HUES6 (cell line): Measurements from ENCODE around the gene MAD2L1BP.
A peak's percentile ranks its signal among the peaks of the same experiment; 100 is the strongest.
"Not testable (repeated sequence)": the region's sequence is repeated elsewhere in the genome, so short reads cannot be mapped to it uniquely, and the experiment has no call there.

Source experiments
- H3K27ac ChIP-seq: 2 replicates; pipeline ENCODE4 v1.7.0; 2013; ENCODE audit warnings: low read depth, mild to moderate bottlenecking, low read length, inconsistent platforms
- H3K27me3 ChIP-seq: 2 replicates; pipeline ENCODE4 v1.6.1; 2013; ENCODE audit warnings: low read length; ENCODE audit not compliant: control insufficient read depth, insufficient read depth
- H3K36me3 ChIP-seq: 2 replicates; pipeline ENCODE4 v1.6.1; 2013; ENCODE audit warnings: low read length; ENCODE audit not compliant: control insufficient read depth, insufficient read depth
- H3K4me1 ChIP-seq: 2 replicates; pipeline ENCODE4 v1.6.1; 2013; ENCODE audit warnings: low read length; ENCODE audit not compliant: control insufficient read depth, insufficient read depth
- H3K4me3 ChIP-seq: 2 replicates; pipeline ENCODE4 v1.5.1; 2013; ENCODE audit warnings: low read depth, low read length
- H3K9ac ChIP-seq: one replicate; pipeline ENCODE4 v1.6.1; 2013; ENCODE audit warnings: mild to moderate bottlenecking, low read length
- H3K9me3 ChIP-seq: 2 replicates; pipeline ENCODE4 v1.6.1; 2013; ENCODE audit warnings: low read depth, low read length; ENCODE audit not compliant: control insufficient read depth, insufficient read depth

The MAD2L1BP gene

DNA sequence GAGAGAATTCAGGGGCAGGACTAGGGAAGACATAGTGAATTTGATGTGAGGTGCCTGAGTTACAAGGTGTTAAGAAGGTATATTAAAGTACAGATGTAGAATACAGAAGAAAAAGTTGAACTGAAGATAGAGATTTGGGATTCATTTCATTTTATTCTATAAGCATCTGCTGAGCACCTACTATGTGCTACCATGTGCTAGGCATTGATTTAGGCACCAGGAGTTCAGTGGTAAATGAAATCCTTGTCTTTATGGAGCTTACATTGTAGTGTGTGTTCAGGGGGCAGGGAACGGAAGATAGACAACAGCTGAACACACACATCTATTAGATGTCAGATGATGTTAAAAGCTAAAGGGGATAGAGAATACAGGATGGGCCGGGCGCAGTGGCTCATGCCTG is 12.0 kb downstream of the MAD2L1BP start:
- Histone ChIP-seq H3K4me1 (peaks cover 3% of the 10 kb centered on the region; the same call in 1 of the 2 replicates), H3K27me3 (no peaks in the 10 kb centered on the region), H3K4me3 (no peak overlapping the region), H3K9ac (no peak overlapping the region), H3K36me3 (0 out of 2 replicates have a peak, but pooled peaks cover under 1% of the 10 kb centered on the region), H3K9me3 (no peaks in the 10 kb centered on the region), H3K27ac (no peak overlapping the region)

DNA sequence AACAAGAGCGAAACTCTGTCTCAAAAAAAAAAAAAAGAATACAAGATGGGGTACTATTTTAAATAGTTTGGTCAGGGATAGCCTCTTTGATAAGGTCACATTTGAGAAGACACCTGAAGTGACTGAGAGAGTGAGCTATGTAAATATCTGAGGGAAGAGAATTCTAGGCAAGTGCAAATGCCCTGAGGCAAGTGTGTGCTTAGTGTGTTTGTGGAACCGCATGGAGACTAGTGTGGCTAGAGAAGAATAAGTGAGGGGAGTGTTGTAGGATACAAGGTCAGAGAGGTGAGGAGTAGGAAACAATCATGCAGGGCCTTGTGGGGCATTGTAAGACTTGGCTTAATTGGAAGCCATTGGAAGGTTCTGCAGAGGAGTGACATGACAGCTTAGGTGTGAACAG is 12.6 kb downstream of the MAD2L1BP start:
- H3K36me3 ChIP-seq, result no peaks in the 10 kb centered on the region
- H3K27me3 ChIP-seq, result no peaks in the 10 kb centered on the region
- no peak overlapping the region for H3K4me3 ChIP-seq
- H3K4me1 ChIP-seq, result peaks cover 3% of the 10 kb centered on the region; the same call in 1 of the 2 replicates
- no peak overlapping the region for H3K27ac ChIP-seq
- H3K9ac ChIP-seq, result no peak overlapping the region
- no peaks in the 10 kb centered on the region for H3K9me3 ChIP-seq

DNA sequence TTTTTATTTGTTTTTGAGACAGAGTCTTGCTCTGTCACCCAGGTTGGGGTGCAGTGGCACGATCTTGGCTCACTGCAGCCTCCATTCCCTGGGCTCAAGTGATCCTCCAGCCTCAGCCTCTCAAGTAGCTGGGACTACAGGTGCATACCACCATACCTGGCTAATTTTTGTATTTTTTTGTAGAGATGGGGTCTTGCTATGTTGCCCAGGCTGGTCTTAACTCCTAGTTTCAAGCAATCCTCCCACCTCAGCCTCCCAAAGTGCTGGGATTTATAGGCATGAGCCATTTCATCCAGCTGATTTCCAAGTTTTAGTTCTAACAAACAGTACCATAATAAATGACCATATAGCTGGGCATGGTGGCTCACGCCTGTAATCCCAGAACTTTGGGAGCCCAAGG is 17.2 kb downstream of the MAD2L1BP start:
- not testable (repeated sequence) for H3K4me3 ChIP-seq, H3K36me3 ChIP-seq, H3K4me1 ChIP-seq, H3K9me3 ChIP-seq, H3K27ac ChIP-seq, H3K9ac ChIP-seq, H3K27me3 ChIP-seq

DNA sequence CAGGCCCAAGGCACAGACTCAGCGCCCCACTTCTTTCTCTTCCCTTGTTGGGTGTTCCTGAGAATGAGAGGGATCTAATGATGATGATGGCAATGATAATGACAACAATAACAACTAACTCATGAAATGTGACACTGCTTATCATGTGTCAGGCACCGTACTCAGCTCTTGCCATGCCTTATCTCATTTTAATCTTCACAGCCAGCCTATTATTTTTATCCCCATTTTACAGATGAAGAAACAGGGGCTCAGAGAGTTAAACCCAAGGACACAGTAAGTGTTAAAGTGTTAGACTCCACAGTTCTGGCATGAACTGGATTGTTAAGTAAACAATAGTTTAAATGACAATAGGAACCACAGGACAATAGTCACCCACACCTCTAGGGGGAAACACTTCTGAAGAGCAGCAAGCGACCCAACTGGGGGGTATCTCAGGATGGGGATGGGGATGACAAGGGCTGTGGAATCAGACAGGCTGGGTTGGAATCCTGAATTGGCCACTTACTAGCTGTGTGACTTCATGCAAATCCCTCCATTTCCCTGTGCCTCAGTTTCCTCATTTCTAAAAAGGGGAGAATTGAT is 21.7 kb downstream of the MAD2L1BP start:
- Histone ChIP-seq H3K4me1 (no peaks in the 10 kb centered on the region), H3K9ac (no peak overlapping the region), H3K36me3 (no peaks in the 10 kb centered on the region), H3K27me3 (no peaks in the 10 kb centered on the region), H3K9me3 (peaks cover 10% of the 10 kb centered on the region; the same call in 1 of the 2 replicates), H3K4me3 (no peak overlapping the region), H3K27ac (no peak overlapping the region)

DNA sequence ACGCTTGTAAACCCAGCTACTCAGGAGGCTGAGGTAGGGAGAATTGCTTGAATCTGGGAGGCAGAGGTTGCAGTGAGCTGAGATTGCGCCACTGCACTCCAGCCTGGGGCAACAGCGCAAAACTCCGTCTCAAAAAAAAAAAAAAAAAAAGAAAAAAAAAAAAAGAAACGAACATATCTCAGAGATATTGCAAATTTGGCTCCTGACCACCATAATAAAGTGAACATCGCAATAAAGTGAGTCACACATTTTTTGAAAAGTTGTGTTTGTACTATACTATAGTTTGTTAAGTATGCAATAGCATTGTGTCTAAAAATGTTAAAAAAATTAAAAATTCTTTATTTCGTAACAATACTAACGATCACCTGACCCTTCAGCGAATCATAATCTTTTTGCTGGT is 22.5 kb downstream of the MAD2L1BP start:
- no peak overlapping the region for H3K4me3 ChIP-seq
- no peak overlapping the region for H3K9ac ChIP-seq
- H3K9me3 ChIP-seq, result peaks cover 10% of the 10 kb centered on the region; the same call in 1 of the 2 replicates
- H3K4me1 ChIP-seq, result no peaks in the 10 kb centered on the region
- no peaks in the 10 kb centered on the region for H3K27me3 ChIP-seq
- H3K27ac ChIP-seq, result no peak overlapping the region
- no peaks in the 10 kb centered on the region for H3K36me3 ChIP-seq

DNA sequence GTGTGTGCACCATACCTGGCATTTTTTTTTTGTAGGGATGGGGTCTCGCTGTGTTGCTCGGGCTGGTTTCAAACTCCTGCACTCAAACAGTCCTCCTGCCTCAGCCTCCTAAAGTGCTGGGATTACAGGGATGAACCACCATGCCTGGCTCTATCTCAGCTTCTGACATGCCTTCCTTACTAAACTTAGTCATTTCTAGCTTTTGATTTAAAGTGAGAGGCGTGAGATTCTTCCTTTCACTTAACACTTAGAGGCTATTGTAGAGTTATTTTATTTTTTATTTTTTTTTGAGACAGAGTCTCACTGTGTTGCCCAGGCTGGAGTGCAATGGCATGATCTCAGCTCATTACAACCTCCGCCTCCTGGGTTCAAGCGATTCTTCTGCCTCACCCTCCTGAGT is 27.3 kb downstream of the MAD2L1BP start:
- H3K9me3 ChIP-seq, result peaks cover 10% of the 10 kb centered on the region; the same call in 1 of the 2 replicates
- not testable (repeated sequence) for H3K36me3 ChIP-seq, H3K9ac ChIP-seq, H3K27me3 ChIP-seq, H3K4me1 ChIP-seq, H3K27ac ChIP-seq, H3K4me3 ChIP-seq

DNA sequence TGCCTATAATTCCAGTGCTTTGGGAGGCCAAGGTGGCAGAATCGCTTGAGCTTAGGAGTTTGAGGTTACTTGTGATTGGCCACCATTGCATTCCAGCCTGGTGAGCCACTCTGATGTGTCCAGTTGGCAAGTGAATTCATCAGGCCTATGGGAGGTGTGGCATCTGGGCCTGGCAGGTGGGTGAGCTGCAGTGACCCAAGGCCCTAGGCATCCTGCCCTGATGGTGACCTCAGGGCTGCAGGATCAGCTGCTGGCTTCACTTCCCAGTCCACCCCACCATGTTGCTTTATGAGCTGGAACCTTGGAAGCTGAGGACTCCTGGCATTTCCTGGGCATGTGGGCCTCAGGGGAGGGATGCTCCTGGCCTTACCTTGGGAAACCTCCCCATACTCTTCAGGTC is 29.7 kb downstream of the MAD2L1BP start:
- Histone ChIP-seq H3K9me3 (peaks cover 5% of the 10 kb centered on the region; the same call in 1 of the 2 replicates), H3K4me1 (peaks cover 30% of the 10 kb centered on the region)

DNA sequence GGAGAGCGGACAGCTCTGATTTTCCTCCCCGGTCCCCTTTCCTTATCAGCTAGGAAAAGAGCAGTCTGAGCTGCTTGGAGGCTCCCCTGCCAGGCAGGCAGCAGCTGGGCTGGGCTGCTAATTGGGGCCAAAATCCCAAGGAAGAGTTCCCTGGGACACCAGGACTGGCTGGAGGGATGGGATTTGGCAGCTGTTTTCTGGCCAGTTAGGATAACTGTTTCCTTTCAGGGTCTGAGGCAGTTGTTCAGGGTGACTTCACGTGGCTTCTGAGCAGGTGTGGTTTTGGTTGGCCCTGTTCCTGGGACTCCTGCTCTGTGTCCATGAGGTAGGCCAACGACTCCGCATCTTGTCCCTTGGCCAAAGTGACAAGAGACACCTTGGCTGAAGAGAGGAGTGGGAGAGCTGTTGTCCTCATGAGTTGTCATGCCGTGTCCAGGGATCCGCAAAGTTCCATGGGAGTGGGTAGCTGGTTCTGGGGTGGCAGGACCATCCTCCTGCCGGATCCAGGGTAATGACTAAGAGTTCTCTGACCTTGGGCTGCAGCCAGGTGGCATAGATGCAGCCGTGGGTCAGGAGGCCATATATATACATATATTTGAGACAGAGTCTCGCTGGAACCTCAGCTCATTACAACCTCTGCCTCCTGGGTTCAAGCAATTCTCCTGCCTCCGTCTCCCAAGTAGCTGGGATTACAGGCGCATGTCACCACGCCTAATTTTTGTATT is 30.7 kb downstream of the MAD2L1BP start:
- Histone ChIP-seq H3K36me3 (peaks cover 11% of the 10 kb centered on the region), H3K9ac (no peak overlapping the region), H3K4me3 (no peak overlapping the region), H3K27me3 (no peaks in the 10 kb centered on the region), H3K27ac (no peak overlapping the region), H3K9me3 (no peaks in the 10 kb centered on the region), H3K4me1 (peaks cover 32% of the 10 kb centered on the region)

More for the DNA sequence above, 29.7 kb downstream of the MAD2L1BP start:
- Histone ChIP-seq H3K4me3 (no peak overlapping the region), H3K36me3 (0 out of 2 replicates have a peak, but pooled peaks cover 2% of the 10 kb centered on the region), H3K9ac (no peak overlapping the region), H3K27ac (no peak overlapping the region), H3K27me3 (no peaks in the 10 kb centered on the region)

DNA sequence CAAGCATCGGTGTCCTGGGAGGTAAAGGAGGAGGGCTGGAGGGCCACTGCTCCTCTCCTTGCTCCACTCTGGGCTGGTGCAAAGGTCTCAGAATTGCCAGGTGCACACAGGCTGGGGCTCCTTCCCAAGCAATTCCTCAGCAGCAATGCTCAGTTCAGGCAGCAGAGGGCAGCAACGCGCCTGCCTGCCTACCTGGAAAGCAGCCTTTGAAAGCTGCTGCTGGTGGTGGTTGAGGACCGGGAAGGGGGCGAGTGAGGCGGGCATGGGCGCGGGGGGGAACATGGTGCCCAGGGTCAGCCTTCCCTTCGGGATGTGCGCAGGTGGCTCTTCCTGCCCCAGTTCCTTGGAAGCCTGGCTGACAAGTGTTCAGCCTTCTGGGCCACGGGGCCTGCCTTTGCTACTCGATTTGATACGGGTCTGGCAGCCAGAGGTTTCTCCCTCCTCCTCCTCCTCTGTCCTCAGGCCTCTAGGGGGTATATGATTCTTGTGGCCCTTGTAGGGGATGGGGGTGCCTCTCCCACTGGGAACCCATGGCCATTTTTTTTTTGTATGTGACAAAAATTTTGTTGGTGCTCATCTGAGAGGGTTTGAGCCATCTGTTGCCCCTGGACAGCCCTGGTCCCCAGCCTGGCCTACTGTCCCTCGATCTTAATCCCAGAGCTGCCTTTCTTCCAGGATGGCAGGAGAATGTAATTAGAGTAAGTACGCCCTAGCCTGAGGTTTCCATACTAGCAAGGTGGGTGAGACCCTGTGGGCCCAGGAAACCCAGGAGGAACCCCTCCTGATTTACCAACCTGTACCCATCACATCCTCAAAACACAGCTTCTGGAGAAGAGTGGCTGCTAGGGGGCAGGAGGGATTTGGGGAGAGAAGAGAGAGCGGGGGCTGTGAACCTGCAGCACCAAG is 31.9 kb downstream of the MAD2L1BP start:
- Histone ChIP-seq H3K27me3 (no peaks in the 10 kb centered on the region), H3K36me3 (peaks cover 23% of the 10 kb centered on the region), H3K27ac (no peak overlapping the region), H3K9ac (no peak overlapping the region), H3K4me1 (peaks cover 32% of the 10 kb centered on the region), H3K9me3 (no peaks in the 10 kb centered on the region), H3K4me3 (peak overlapping the region; percentile 38)

DNA sequence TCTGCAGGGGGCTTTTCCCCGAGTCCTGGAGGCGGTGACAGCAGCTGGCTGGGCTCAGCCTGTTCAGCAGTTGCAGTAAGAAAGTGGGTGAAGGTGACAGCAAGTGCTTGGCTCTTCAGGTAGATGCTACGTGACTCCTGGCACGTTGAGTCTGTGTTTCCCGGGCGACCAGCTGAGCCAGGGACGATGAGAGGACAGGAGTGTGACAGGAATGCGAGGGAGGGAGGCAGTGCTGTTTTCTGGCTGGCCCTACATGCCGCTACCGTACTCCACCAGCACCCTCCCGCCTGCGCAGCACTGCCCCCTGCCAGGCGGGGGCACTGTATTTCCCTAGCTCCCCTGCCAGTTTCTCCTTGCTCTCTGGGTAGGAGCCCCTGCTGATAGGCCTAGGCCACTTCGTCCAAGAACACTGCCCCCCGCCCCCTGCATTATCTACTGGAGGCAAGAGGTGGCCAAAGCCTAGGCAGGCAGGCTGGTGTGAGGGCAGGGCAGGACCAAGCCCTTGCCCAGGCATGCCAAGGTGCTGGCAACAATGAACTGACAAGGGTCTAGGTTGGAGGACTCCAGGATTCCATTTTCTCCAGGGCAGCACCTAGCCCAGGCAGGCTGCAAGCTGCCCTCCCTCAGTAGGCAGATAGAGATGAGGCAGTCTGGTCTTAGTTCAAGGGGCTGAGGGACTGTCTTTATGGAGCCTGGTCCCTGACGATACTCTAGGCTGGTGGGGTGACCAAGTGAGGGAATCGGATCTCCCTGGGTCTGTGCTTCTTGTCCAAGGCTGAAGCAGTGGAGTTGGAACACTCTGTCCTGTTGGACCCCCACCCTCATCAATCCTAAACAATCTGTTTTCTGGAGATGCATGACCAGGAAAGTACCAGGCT is 32.8 kb downstream of the MAD2L1BP start:
- Histone ChIP-seq H3K4me1 (peaks cover 32% of the 10 kb centered on the region), H3K9ac (no peak overlapping the region), H3K27me3 (no peaks in the 10 kb centered on the region), H3K27ac (no peak overlapping the region), H3K4me3 (peak overlapping the region; percentile 38), H3K9me3 (no peaks in the 10 kb centered on the region), H3K36me3 (peaks cover 28% of the 10 kb centered on the region)
